ENCODE results near the gene EID2. TPM values are rescaled to one million over a fixed set of nuclear protein-coding genes. Genes with fewer than 3 reads are reported as not detected.

The EID2 gene
- total and polyA plus RNA-seq, 2 of the 13 experiments (the other 11 are each of a cell fraction or from before 2014, with no cell fraction given) = 3.7 to 14.1 TPM

DNA sequence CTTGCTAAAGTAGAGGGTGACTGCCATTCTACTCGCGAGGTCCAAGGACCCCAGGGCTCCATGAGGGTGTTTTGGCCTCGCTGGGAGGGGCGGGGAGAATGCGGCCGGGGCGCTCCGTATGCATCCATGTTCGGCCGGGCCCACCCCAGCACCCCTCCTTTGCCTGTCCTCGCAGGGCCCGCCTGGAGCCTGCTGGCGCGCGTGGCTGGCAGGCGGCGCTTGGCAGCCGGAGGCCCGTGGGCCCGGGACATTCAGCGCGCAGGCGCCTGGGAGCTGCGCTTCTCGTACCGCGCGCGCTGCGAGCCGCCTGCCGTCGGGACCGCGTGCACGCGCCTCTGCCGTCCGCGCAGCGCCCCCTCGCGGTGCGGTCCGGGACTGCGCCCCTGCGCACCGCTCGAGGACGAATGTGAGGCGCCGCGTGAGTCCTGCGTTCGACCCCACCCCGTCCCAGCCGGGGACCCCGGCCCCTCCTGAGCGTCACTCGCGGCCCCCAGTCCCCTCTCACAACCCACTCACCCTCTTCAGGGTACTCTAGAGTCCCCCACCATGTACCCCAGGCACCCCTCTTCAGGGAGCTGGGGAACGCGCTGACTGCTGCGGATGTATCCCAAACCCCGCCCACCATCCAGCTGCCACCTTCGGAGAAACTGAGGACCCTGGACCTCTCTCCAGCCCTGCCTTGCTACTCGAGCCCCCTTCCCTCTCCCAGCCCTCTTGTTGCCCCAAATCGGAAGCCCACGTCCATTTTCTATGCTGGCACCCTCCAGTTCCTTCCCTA lies 37.1 kb downstream of the EID2 start (continued):
- TF ChIP-seq SAFB2 (CRISPR knock-in tag; IDR thresholded peaks at IDR 0.05; ENCODE audit: borderline replicate concordance, low read depth) = peak; percentile 98
- TF ChIP-seq ZMAT3 (CRISPR knock-in tag; conservative IDR thresholded peaks at IDR 0.05) = peak; percentile 100
- TF ChIP-seq TP53 (CRISPR knock-in tag; conservative IDR thresholded peaks at IDR 0.05) = no peak
- peak; percentile 52; the same call in 1 of the 2 replicates for TF ChIP-seq ETV5 (CRISPR knock-in tag; IDR thresholded peaks at IDR 0.05; ENCODE audit: borderline replicate concordance)
- TF ChIP-seq HOXA5 (CRISPR knock-in tag; IDR thresholded peaks at IDR 0.05) = 0 out of 2 replicates have a peak, but pooled peaks have one; percentile 50
- TF ChIP-seq, protein P1, sequence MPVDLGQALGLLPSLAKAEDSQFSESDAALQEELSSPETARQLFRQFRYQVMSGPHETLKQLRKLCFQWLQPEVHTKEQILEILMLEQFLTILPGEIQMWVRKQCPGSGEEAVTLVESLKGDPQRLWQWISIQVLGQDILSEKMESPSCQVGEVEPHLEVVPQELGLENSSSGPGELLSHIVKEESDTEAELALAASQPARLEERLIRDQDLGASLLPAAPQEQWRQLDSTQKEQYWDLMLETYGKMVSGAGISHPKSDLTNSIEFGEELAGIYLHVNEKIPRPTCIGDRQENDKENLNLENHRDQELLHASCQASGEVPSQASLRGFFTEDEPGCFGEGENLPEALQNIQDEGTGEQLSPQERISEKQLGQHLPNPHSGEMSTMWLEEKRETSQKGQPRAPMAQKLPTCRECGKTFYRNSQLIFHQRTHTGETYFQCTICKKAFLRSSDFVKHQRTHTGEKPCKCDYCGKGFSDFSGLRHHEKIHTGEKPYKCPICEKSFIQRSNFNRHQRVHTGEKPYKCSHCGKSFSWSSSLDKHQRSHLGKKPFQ (CRISPR knock-in tag; IDR thresholded peaks at IDR 0.05; ENCODE audit: insufficient replicate concordance) = no peak
- no peak for TF ChIP-seq CCAR2 (optimal IDR thresholded peaks at IDR 0.05; ENCODE audit: low read depth, low read length)
- TF ChIP-seq, protein P2, sequence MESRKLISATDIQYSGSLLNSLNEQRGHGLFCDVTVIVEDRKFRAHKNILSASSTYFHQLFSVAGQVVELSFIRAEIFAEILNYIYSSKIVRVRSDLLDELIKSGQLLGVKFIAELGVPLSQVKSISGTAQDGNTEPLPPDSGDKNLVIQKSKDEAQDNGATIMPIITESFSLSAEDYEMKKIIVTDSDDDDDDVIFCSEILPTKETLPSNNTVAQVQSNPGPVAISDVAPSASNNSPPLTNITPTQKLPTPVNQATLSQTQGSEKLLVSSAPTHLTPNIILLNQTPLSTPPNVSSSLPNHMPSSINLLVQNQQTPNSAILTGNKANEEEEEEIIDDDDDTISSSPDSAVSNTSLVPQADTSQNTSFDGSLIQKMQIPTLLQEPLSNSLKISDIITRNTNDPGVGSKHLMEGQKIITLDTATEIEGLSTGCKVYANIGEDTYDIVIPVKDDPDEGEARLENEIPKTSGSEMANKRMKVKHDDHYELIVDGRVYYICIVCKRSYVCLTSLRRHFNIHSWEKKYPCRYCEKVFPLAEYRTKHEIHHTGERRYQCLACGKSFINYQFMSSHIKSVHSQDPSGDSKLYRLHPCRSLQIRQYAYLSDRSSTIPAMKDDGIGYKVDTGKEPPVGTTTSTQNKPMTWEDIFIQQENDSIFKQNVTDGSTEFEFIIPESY (CRISPR knock-in tag; IDR thresholded peaks at IDR 0.05) = peak; percentile 12; the same call in 1 of the 2 replicates
- peak; percentile 99 for TF ChIP-seq HOXA9 (CRISPR knock-in tag; IDR thresholded peaks at IDR 0.05; ENCODE audit: borderline replicate concordance)
- TF ChIP-seq, protein P3, sequence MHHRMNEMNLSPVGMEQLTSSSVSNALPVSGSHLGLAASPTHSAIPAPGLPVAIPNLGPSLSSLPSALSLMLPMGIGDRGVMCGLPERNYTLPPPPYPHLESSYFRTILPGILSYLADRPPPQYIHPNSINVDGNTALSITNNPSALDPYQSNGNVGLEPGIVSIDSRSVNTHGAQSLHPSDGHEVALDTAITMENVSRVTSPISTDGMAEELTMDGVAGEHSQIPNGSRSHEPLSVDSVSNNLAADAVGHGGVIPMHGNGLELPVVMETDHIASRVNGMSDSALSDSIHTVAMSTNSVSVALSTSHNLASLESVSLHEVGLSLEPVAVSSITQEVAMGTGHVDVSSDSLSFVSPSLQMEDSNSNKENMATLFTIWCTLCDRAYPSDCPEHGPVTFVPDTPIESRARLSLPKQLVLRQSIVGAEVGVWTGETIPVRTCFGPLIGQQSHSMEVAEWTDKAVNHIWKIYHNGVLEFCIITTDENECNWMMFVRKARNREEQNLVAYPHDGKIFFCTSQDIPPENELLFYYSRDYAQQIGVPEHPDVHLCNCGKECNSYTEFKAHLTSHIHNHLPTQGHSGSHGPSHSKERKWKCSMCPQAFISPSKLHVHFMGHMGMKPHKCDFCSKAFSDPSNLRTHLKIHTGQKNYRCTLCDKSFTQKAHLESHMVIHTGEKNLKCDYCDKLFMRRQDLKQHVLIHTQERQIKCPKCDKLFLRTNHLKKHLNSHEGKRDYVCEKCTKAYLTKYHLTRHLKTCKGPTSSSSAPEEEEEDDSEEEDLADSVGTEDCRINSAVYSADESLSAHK (CRISPR knock-in tag; IDR thresholded peaks at IDR 0.05; ENCODE audit: borderline replicate concordance) = peak; percentile 72; the same call in 1 of the 2 replicates
- peak; percentile 94 for TF ChIP-seq ZNF530 (CRISPR knock-in tag; IDR thresholded peaks at IDR 0.05; ENCODE audit: low read depth)
- 0 out of 2 replicates have a peak, but pooled peaks have one; percentile 42 for TF ChIP-seq KLF9 (CRISPR knock-in tag; IDR thresholded peaks at IDR 0.05; ENCODE audit: low read depth)
- TF ChIP-seq MBD4 (IDR thresholded peaks at IDR 0.05; ENCODE audit: borderline replicate concordance, low read length) = no peak
- TF ChIP-seq ZNF569 (CRISPR knock-in tag; IDR thresholded peaks at IDR 0.05; ENCODE audit: borderline replicate concordance) = peak; percentile 44; the same call in 1 of the 2 replicates
- 0 out of 2 replicates have a peak, but pooled peaks have one; percentile 51 for TF ChIP-seq ZNF839 (CRISPR knock-in tag; IDR thresholded peaks at IDR 0.05; ENCODE audit: borderline replicate concordance)
- TF ChIP-seq ESRRA (CRISPR knock-in tag; IDR thresholded peaks at IDR 0.05; ENCODE audit: low read depth) = peak; percentile 88
- TF ChIP-seq ZNF709 (CRISPR knock-in tag; IDR thresholded peaks at IDR 0.05) = peak; percentile 99
- no peak for TF ChIP-seq HCFC1 (IDR thresholded peaks at IDR 0.05; ENCODE audit: low read depth, low read length)
- TF ChIP-seq, protein P4, sequence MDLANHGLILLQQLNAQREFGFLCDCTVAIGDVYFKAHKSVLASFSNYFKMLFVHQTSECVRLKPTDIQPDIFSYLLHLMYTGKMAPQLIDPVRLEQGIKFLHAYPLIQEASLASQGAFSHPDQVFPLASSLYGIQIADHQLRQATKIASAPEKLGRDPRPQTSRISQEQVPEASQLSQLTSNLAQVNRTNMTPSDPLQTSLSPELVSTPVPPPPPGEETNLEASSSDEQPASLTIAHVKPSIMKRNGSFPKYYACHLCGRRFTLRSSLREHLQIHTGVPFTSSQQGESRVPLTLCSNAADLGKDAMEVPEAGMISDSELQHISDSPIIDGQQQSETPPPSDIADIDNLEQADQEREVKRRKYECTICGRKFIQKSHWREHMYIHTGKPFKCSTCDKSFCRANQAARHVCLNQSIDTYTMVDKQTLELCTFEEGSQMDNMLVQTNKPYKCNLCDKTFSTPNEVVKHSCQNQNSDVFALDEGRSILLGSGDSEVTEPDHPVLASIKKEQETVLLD (CRISPR knock-in tag; IDR thresholded peaks at IDR 0.05; ENCODE audit: low read depth) = peak; percentile 93
- TF ChIP-seq CBFB (CRISPR knock-in tag; IDR thresholded peaks at IDR 0.05) = no peak
- no peak for TF ChIP-seq CC2D1A (CRISPR knock-in tag; IDR thresholded peaks at IDR 0.05)
- TF ChIP-seq NCOR1 (IDR thresholded peaks at IDR 0.05; ENCODE audit: borderline replicate concordance, low read length) = no peak

All from HepG2 (cell line).